Measurements from ENCODE around the gene AGBL5.

The AGBL5 gene

DNA sequence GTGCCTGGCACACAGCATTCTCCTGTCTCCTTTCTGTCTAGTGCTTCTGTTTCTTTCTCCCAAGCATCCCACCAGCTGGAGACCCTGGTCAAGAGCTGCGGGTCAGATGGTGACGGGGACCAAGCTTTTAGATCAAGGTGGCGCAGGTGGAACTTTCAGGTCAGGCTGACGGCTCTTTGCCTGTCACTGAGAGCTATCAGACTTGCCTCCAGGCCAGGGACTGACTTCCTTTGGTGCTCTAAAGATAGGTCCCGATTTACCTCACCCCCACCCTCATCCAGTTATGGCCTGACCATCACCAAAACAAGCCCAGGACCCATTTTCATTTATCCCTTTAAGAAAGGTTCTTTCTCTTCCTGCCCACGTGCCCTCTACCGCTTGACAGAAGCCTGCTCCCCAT lies 25.8 kb downstream of the AGBL5 start:
- TF ChIP-seq, protein P1, sequence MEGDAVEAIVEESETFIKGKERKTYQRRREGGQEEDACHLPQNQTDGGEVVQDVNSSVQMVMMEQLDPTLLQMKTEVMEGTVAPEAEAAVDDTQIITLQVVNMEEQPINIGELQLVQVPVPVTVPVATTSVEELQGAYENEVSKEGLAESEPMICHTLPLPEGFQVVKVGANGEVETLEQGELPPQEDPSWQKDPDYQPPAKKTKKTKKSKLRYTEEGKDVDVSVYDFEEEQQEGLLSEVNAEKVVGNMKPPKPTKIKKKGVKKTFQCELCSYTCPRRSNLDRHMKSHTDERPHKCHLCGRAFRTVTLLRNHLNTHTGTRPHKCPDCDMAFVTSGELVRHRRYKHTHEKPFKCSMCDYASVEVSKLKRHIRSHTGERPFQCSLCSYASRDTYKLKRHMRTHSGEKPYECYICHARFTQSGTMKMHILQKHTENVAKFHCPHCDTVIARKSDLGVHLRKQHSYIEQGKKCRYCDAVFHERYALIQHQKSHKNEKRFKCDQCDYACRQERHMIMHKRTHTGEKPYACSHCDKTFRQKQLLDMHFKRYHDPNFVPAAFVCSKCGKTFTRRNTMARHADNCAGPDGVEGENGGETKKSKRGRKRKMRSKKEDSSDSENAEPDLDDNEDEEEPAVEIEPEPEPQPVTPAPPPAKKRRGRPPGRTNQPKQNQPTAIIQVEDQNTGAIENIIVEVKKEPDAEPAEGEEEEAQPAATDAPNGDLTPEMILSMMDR (conservative IDR thresholded peaks at IDR 0.05; ENCODE audit: low read length), result no peak
- no peak for DNase-seq (ENCODE audit: low read depth)
- H3K4me3 ChIP-seq (ENCODE audit: low read length), result no peak overlapping the region

DNA sequence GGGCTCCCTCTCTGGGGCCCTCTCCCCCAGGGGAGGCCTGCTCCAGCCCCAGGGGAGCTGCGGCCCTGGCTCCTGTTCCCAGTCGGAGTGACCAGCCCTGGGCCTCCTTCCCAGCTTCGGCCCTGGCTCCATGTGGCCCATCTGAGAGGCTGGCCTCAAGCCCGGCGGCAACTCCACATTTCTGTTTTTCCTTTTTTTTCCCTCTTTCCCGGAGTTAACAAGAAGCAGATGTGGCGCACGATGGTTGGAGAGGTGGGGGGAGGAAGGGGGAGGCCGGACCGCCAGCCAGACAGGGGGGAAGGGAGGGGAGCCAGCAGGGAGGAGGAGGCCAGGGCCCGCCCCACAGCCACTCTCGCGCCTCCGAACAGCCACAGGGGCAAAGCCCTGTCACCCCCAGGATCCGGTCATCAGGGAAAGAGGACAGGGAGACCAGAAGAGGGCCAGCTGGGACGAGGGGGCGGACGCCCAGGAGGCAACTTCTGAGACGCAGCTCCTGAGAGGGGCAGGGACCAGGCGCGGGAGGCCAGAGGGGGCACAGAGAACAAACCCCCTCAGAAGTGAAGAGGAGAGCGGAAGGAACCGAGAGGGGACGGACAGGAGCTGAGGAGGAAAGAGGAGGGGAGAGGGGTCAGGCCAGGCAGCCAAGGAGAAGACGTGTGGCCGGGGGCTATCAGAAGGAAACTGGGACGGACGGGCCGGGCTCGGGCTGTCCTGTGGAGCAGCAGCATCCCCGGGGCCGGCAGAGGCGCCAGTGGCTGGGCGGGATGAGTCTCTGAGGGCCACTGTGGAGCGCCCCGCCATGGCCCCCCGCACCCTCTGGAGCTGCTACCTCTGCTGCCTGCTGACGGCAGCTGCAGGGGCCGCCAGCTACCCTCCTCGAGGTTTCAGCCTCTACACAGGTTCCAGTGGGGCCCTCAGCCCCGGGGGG lies 27.1 kb downstream of the AGBL5 start, which contains the start of gene EMILIN1:
Gene EMILIN1, plus strand, starts transcription at position 349 of the 928 bp plus-strand sequence. Its CDS starts 451 bp downstream, at position 800.
- TF ChIP-seq, protein P1 (conservative IDR thresholded peaks at IDR 0.05; ENCODE audit: low read length), result 0 out of 2 replicates have a peak, but pooled peaks have one; percentile 8
- DNase-seq (ENCODE audit: low read depth), result peak; percentile 97

DNA sequence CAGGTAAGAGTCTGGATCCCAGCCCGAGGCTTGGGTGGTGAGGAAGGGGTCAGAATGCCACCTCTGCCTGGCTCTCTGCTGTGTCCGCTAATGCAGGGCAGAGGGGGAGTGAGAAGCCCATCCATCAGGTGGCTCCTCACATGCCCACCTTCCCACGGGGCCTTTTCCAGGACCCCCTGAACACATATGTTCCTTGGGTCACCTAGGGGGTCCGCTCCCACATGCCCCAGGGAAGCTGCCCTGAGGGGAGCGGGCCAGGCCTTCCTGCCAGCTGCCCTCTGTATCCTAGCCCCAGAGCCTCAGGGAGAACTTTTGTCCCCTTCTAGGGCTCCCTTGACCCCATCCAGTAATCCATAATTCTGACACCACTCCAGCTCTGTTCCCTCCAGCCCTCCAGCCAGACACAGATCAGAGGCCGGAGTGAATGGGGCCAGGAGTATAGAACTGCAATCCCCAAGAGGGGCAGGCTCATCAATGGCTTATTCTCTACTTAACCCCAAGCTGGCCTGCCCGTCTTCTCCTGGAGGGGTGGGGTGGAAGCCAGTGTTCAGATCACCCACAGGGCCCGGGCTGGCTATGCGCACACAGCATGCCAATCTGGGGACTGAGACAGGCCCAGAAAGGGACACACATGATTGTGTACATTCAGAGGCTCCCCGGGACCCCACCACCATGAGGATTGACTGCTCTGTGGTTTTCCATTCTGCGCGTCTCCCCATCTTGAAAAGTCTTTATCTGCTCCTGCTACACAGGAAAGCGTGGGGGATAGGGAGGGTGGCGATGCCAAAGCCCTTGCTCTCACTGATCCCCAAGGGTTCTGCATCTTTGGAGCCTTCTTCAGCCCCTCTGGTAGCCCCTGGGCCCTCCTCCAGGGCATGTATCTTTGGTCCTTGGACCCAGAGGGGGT lies 28.0 kb downstream of the AGBL5 start:
- TF ChIP-seq, protein P1 (conservative IDR thresholded peaks at IDR 0.05; ENCODE audit: low read length), result no peak
- no peak for DNase-seq (ENCODE audit: low read depth)
- peak overlapping the region; percentile 89 for H3K4me3 ChIP-seq (ENCODE audit: low read length)

More for the DNA sequence above, 27.1 kb downstream of the AGBL5 start, which contains the start of gene EMILIN1:
- peak within 1 kb of the TSS; percentile 89 for H3K4me3 ChIP-seq (ENCODE audit: low read length)

DNA sequence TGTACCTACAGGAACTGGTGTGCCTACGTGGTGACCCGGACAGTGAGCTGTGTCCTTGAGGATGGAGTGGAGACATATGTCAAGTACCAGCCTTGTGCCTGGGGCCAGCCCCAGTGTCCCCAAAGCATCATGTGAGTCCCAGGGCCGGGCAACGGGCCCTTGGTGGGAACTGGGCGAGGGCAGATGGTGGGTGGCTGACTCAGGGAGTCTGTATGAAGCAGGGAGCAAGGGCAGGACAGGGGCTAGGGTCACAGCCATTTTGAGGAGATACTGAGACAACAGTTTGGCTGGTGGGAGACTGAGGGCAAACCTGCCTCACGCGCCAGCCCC lies 28.6 kb downstream of the AGBL5 start:
- DNase-seq (ENCODE audit: low read depth), result no peak
- peak overlapping the region; percentile 89 for H3K4me3 ChIP-seq (ENCODE audit: low read length)

DNA sequence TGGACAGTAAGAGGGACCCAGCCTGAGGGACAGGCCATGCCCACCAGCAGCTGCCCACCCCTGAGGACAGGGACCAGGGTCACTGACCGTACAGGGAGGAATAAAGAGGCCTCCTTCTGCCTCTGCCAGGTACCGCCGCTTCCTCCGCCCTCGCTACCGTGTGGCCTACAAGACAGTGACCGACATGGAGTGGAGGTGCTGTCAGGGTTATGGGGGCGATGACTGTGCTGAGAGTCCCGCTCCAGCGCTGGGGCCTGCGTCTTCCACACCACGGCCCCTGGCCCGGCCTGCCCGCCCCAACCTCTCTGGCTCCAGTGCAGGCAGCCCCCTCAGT lies 29.1 kb downstream of the AGBL5 start:
- TF ChIP-seq, protein P1 (conservative IDR thresholded peaks at IDR 0.05; ENCODE audit: low read length), result no peak
- DNase-seq (ENCODE audit: low read depth), result no peak
- H3K4me3 ChIP-seq (ENCODE audit: low read length), result peak overlapping the region; percentile 89

More for the DNA sequence above, 28.6 kb downstream of the AGBL5 start:
- TF ChIP-seq, protein P1 (conservative IDR thresholded peaks at IDR 0.05; ENCODE audit: low read length), result no peak

DNA sequence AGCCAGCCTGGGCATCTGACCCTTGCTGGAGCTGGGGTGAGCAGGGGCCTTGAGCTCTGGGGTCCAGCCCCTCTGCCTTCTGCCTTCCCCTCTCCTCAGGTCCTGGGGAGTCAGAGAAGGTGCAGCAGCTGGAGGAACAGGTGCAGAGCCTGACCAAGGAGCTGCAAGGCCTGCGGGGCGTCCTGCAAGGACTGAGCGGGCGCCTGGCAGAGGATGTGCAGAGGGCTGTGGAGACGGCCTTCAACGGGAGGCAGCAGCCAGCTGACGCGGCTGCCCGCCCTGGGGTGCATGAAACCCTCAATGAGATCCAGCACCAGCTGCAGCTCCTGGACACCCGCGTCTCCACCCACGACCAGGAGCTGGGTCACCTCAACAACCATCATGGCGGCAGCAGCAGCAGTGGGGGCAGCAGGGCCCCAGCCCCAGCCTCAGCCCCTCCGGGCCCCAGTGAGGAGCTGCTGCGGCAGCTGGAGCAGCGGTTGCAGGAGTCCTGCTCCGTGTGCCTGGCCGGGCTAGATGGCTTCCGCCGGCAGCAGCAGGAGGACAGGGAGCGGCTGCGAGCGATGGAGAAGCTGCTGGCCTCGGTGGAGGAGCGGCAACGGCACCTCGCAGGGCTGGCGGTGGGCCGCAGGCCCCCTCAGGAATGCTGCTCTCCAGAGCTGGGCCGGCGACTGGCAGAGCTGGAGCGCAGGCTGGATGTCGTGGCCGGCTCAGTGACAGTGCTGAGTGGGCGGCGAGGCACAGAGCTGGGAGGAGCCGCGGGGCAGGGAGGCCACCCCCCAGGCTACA lies 30.7 kb downstream of the AGBL5 start:
- no peak for DNase-seq (ENCODE audit: low read depth)
- no peak overlapping the region for H3K4me3 ChIP-seq (ENCODE audit: low read length)
- TF ChIP-seq, protein P1 (conservative IDR thresholded peaks at IDR 0.05; ENCODE audit: low read length), result no peak
